Tibial nerve (tissue), 4 donors: Measurements from ENCODE around the gene ERP27. TPM values are rescaled to one million over a fixed set of nuclear protein-coding genes. Genes with fewer than 3 reads are reported as not detected.

Experiments
- DNase-seq, 2 donors: peaks; one replicate each; pipeline ENCODE4 v3.0.0-alpha.2; 2019; ENCODE audit warnings: low spot score in 2 of 2
- H3K27ac ChIP-seq, 4 donors: fragments of 200-600 bp; sonication (generic) in 3 of 4; one replicate each; pipeline ENCODE4 v1.5.1; 2017 to 2019; ENCODE audit warnings: mild to moderate bottlenecking in 1 of 4
- H3K27me3 ChIP-seq, 2 donors: fragments of 200-600 bp; sonication (generic) in 1 of 2; one replicate each; pipeline versions ENCODE4 v1.5.1 to v1.6.0; 2017 to 2019
- H3K36me3 ChIP-seq, 3 donors: fragments of 200-600 bp; sonication (generic); one replicate each; pipeline ENCODE4 v1.5.1; 2018 to 2019
- H3K4me1 ChIP-seq, 4 donors: fragments of 200-600 bp; sonication (generic) in 3 of 4; one replicate each; pipeline ENCODE4 v1.5.1; 2017 to 2019
- H3K4me3 ChIP-seq, 4 donors: fragments of 200-600 bp; sonication (generic) in 3 of 4; one replicate each; pipeline ENCODE4 v1.5.1; 2017 to 2019; ENCODE audit warnings: mild to moderate bottlenecking in 1 of 4, moderate library complexity in 1 of 4
- H3K9me3 ChIP-seq, 4 donors: fragments of 200-600 bp; sonication (generic) in 3 of 4; one replicate each; pipeline ENCODE4 v1.5.1; 2017 to 2019
- CTCF ChIP-seq, 5 experiments: fragments of 200-600 bp in 3 of 5; fragments of 450-650 bp in 2 of 5; sonication (generic) in 3 of 5; IDR thresholded peaks; one replicate each; pipeline ENCODE4 v1.5.1; 2016 to 2019; ENCODE audit warnings: antibody characterized with exemption in 5 of 5, mild to moderate bottlenecking in 3 of 5, moderate library complexity in 2 of 5
- EP300 ChIP-seq, 2 donors: sonication (generic); formaldehyde crosslinking; IDR thresholded peaks; one replicate each; pipeline ENCODE4 v1.6.1; 2017; ENCODE audit warnings: antibody characterized with exemption in 2 of 2, mild to moderate bottlenecking in 1 of 2
- POLR2A ChIP-seq, 2 donors: fragments of 450-650 bp; IDR thresholded peaks; one replicate each; pipeline ENCODE4 v1.6.1; 2017; ENCODE audit warnings: antibody characterized with exemption in 2 of 2, mild to moderate bottlenecking in 2 of 2, moderate library complexity in 2 of 2
- WGBS, 2 donors: methylation state at CpG; one replicate each; pipeline ENCODE4 v1.1.5; 2018; 5-methylcytosine and 5-hydroxymethylcytosine counted together
- total RNA-seq, 4 donors: library from RNA; depleted of rRNA; stranded (reverse); fragments of >200 nt; gene quantifications; one replicate each; pipeline ENCODE4 v1.1.0, GENCODE V29; 2016

Gene ERP27
- total RNA-seq, 4 donors from 2014 or later = not detected

GRCh38 chr12:14958361-14959125 lies 20.2 kb upstream of the ERP27 start:
- WGBS, 2 donors = 65 to 67% methylated on average over 11 of the region's 11 CpGs
- H3K36me3 ChIP-seq = no peaks in the 10 kb centered on the region
- peak overlapping the region in 2 of 4 donors; percentile 14 to 27 for H3K4me3 ChIP-seq
- peaks cover 0 to 34% (median 9%) of the 10 kb centered on the region in 4 donors for H3K4me1 ChIP-seq
- H3K27me3 ChIP-seq = no peaks in the 10 kb centered on the region
- TF ChIP-seq POLR2A (IDR thresholded peaks at IDR 0.05) = no peak
- no peak for TF ChIP-seq EP300 (IDR thresholded peaks at IDR 0.05)
- no peak for TF ChIP-seq CTCF (IDR thresholded peaks at IDR 0.05)
- H3K9me3 ChIP-seq = no peaks in the 10 kb centered on the region
- DNase-seq = no peak
- H3K27ac ChIP-seq = peak overlapping the region in 3 of 4 donors; percentile 52 to 80 (median 76)

GRCh38 chr12:14957551-14958168 lies 19.3 kb upstream of the ERP27 start:
- TF ChIP-seq POLR2A (IDR thresholded peaks at IDR 0.05) (no peak), CTCF (IDR thresholded peaks at IDR 0.05) (no peak), EP300 (IDR thresholded peaks at IDR 0.05) (no peak)
- peak overlapping the region in 1 of 4 donors; percentile 11 for H3K4me3 ChIP-seq
- DNase-seq = no peak
- no peaks in the 10 kb centered on the region for H3K9me3 ChIP-seq
- H3K27me3 ChIP-seq = no peaks in the 10 kb centered on the region
- H3K27ac ChIP-seq = peak overlapping the region in 3 of 4 donors; percentile 52 to 80 (median 76)
- WGBS, 2 donors = 67 to 68% methylated on average over 5 of the region's 5 CpGs
- peaks cover 0 to 39% (median 10%) of the 10 kb centered on the region in 4 donors for H3K4me1 ChIP-seq
- no peaks in the 10 kb centered on the region for H3K36me3 ChIP-seq

GRCh38 chr12:14956905-14957304 lies 18.6 kb upstream of the ERP27 start:
- H3K4me1 ChIP-seq = peaks cover 0 to 47% (median 14%) of the 10 kb centered on the region in 4 donors
- H3K36me3 ChIP-seq = no peaks in the 10 kb centered on the region
- WGBS, 2 donors = 73 to 85% methylated on average over 2 of the region's 2 CpGs
- peak overlapping the region in 2 of 4 donors; percentile 76 to 80 for H3K27ac ChIP-seq
- no peak overlapping the region for H3K4me3 ChIP-seq
- DNase-seq = no peak
- H3K27me3 ChIP-seq = no peaks in the 10 kb centered on the region
- TF ChIP-seq CTCF (IDR thresholded peaks at IDR 0.05) = no peak
- TF ChIP-seq POLR2A (IDR thresholded peaks at IDR 0.05) = no peak
- TF ChIP-seq EP300 (IDR thresholded peaks at IDR 0.05) = no peak
- no peaks in the 10 kb centered on the region for H3K9me3 ChIP-seq

GRCh38 chr12:14956024-14956891 lies 17.9 kb upstream of the ERP27 start:
- 79 to 81% methylated on average over 9 of the region's 9 CpGs for WGBS, 2 donors
- Histone ChIP-seq H3K4me3 (no peak overlapping the region), H3K9me3 (no peaks in the 10 kb centered on the region), H3K27ac (peak overlapping the region in 1 of 4 donors; percentile 80), H3K27me3 (no peaks in the 10 kb centered on the region), H3K36me3 (no peaks in the 10 kb centered on the region), H3K4me1 (peaks cover 0 to 53% (median 16%) of the 10 kb centered on the region in 4 donors)
- no peak for DNase-seq
- TF ChIP-seq POLR2A (IDR thresholded peaks at IDR 0.05) = no peak
- TF ChIP-seq EP300 (IDR thresholded peaks at IDR 0.05) = no peak
- no peak for TF ChIP-seq CTCF (IDR thresholded peaks at IDR 0.05)
